GM18519 (cell line): ENCODE results near the gene NR0B1.

ENCODE experiments used
- ATAC-seq: cut with Tn5 transposase; IDR thresholded peaks from one replicate; pipeline ENCODE4 v1.9.1; 2021; ENCODE audit warnings: mild to moderate bottlenecking, moderate library complexity; ENCODE audit not compliant: unreplicated experiment, low FRiP score

NR0B1 gene

DNA sequence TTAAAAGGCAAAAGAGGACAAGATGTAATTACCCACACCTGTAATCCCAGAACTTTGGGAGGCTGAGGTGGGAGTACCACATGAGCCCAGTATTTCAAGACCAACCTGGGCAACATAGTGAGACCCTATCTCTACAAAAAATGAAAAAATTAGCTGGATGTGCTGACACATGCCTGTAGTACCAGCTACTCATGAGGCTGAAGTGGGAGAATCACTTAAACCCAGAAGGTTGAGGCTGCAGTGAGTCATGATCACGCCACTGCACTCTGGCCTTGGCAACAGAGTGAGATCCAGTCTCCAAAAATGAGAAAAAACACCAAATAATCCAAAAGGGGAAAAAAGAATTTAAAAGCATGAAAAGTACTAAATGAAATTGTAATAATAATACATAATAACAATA lies 30.8 kb downstream of the NR0B1 start:
- ATAC-seq, result no peak

DNA sequence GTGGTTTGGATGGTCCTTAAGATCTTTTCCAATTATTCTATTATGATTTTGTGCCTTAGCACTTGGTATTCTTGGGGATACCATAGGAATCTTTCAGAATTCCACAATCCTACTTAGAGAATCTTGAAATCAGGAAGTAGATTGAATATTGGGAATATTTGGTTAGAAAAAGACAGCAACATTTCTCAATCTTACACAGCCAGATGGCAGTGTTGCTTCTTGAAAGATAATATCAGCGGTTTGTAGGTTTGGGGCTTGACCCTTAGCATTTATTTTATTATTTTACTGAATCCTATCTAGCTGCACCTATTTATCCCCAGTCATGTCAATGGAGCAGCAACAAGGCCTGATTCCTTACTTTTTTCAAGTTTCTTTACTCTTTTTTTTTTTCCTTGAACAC lies 33.7 kb downstream of the NR0B1 start:
- ATAC-seq, result no peak

DNA sequence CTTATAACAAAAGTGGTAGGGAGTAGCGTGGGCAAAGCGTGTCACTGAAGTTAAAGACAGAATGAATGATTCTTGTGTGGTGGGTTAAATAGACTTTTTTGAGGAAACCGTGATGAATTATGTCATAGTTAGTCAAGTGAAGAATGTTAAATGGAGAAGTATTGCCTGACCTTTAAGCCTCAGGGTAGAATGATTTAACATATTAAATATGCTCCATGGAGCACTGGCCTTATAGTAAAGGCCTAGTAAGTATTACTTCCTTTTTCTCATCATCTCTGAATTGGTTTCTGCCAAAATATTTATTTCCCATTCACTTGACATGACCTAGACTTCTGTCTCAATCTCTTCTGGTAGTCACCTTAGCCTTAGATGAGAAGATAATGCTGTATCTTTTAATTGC lies 38.6 kb downstream of the NR0B1 start:
- no peak for ATAC-seq

DNA sequence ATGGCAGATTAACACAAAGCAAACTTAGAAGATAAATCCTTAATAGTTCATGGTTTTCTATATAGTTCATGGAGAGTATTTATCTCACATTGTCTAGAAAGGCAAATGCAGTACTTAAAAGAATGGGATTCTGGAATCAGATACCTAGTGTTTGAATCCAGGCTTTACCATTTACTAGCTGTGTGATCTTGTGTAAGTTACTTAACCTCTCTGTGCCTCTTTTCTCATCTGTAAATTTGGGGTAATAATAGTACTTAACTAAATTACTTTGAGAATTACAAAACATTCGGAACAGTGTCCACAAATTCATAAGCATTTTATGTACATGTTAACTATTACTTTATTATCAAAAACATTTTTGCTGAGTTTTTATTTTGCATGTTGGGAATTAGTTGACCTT lies 46.4 kb downstream of the NR0B1 start:
- no peak for ATAC-seq

DNA sequence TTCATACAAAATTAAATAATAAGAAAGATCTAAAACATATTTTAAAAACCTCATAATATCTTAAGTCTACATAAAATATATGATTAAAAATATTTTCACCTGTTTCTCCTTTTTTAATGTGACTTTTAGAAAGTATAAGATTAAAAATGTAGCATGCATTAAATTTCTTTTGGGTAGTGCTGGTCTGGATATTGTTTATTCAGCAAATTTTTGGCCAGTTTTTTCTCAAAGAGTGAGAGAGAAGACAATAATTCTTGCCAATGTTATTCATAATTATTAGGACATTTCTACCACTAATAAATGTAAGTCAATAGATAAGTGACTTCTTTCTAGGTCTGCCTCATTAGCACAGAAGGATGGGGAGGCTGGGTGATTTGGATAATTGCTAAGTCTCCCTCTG lies 48.2 kb downstream of the NR0B1 start:
- no peak for ATAC-seq

DNA sequence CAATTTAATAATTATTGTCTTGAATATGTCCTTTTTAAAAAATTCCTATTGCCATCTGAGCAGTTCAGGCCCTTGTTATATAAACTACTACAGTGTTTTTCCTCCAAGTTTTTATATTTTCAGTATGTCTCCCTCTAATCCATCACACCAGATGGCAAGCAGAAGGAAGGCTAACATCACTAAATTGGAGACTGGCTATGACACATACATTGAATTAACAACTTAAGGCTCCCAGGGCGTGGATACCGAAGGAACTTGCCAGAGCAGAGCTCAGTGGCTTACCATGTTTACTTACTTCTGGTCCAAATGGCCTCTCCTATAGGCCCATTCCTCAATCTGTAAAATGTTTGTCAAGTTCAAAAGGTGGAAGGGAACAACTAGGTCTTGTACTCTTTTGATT lies 49.3 kb downstream of the NR0B1 start:
- no peak for ATAC-seq
